Ascending aorta (tissue), 2 donors: Measurements from ENCODE around the gene TMEM35B. TPM values are rescaled to one million over a fixed set of nuclear protein-coding genes. Genes with fewer than 3 reads are reported as not detected.
"Not testable (repeated sequence)": the region's sequence is repeated elsewhere in the genome, so short reads cannot be mapped to it uniquely, and the experiment has no call there.

Experiments
- DNase-seq, 2 donors: peaks; one replicate each; pipeline ENCODE4 v3.0.0-alpha.2; 2019; ENCODE audit warnings: low spot score in 2 of 2
- H3K27ac ChIP-seq, 2 donors: fragments of 200-600 bp; sonication (generic); one replicate each; pipeline ENCODE4 v1.5.1; 2016 to 2017; ENCODE audit warnings: mild to moderate bottlenecking in 1 of 2
- H3K27me3 ChIP-seq: fragments of 200-600 bp; sonication (generic); one replicate; pipeline ENCODE4 v1.5.1; 2017
- H3K36me3 ChIP-seq, 2 donors: fragments of 200-600 bp; sonication (generic); one replicate each; pipeline ENCODE4 v1.5.1; 2016
- H3K4me1 ChIP-seq, 2 donors: fragments of 200-600 bp; sonication (generic); one replicate each; pipeline ENCODE4 v1.5.1; 2016 to 2017; ENCODE audit warnings: mild to moderate bottlenecking in 1 of 2
- H3K4me3 ChIP-seq, 2 donors: fragments of 200-600 bp; sonication (generic); one replicate each; pipeline ENCODE4 v1.5.1; 2016 to 2017; ENCODE audit warnings: mild to moderate bottlenecking in 1 of 2
- H3K9me3 ChIP-seq, 2 donors: fragments of 200-600 bp; sonication (generic); one replicate each; pipeline ENCODE4 v1.5.1; 2016
- intact Hi-C: fragments of 100-400 bp; cut with DNase I; formaldehyde crosslinking; loops from one replicate; pipeline ENCODE4 v1.15.1; 2023
- total RNA-seq: library from RNA; depleted of rRNA; stranded (reverse); fragments of >200 nt; gene quantifications from one replicate; pipeline ENCODE4 v1.1.0, GENCODE V29; 2016
- TF ChIP-seq, protein P1 (sequence below), 3 experiments: fragments of 200-600 bp in 2 of 3; fragments of 450-650 bp in 1 of 3; sonication (generic) in 2 of 3; IDR thresholded peaks; one replicate each; pipeline ENCODE4 v1.5.1; 2016 to 2019; ENCODE audit warnings: antibody characterized with exemption in 3 of 3, mild to moderate bottlenecking in 1 of 3, moderate library complexity in 1 of 3

The TMEM35B gene
- total RNA-seq, 1 donor from 2014 or later = 16.1 TPM

DNA sequence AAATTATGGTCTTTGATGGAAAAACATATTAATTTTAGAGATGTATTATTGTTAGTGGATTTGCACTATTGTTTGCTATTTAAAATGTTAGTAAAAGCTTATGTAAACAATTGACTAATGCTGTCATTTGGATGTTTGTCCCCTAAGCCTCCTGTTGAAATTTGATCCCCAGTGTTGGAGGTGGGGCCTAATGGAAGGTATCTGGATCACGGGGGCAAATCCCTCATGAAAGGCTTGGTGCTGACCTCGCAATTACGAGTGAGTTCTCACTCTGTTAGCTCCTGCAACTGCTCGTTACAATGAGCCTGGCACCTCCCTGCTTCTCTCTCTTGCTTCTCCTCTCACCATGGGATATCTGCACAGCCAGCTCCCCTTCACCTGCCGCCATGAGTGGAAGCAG is 14.3 kb downstream of the TMEM35B start:
- intact Hi-C loops = no loop called here
- no peak for DNase-seq
- Histone ChIP-seq H3K36me3 (no peaks in the 10 kb centered on the region), H3K27ac (no peak overlapping the region), H3K4me1 (no peaks in the 10 kb centered on the region), H3K4me3 (no peak overlapping the region), H3K9me3 (no peaks in the 10 kb centered on the region), H3K27me3 (no peaks in the 10 kb centered on the region)
- TF ChIP-seq, protein P1, sequence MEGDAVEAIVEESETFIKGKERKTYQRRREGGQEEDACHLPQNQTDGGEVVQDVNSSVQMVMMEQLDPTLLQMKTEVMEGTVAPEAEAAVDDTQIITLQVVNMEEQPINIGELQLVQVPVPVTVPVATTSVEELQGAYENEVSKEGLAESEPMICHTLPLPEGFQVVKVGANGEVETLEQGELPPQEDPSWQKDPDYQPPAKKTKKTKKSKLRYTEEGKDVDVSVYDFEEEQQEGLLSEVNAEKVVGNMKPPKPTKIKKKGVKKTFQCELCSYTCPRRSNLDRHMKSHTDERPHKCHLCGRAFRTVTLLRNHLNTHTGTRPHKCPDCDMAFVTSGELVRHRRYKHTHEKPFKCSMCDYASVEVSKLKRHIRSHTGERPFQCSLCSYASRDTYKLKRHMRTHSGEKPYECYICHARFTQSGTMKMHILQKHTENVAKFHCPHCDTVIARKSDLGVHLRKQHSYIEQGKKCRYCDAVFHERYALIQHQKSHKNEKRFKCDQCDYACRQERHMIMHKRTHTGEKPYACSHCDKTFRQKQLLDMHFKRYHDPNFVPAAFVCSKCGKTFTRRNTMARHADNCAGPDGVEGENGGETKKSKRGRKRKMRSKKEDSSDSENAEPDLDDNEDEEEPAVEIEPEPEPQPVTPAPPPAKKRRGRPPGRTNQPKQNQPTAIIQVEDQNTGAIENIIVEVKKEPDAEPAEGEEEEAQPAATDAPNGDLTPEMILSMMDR (IDR thresholded peaks at IDR 0.05) = no peak

DNA sequence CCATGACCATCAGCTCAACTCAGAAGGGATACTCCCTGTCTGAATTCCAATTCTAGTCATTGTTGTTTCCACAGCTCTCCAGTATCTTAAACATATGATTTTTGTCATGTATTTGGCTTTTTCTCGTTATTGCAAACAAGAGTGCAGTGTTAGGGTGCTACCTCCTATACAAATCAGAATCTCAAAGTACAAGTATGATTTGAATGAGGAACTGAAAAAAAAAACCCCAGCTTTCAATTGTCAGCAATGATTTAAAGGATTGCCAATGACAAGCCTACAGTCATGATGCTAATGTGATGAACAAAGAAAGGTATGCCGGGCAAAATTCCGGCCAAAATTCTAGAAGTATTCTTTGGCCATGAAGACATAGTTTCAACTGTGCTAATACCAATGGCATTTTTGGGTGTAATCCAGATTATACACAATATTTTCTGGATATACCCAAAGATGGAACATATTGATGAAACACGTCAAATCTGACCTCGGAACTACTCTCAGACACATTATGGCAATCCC is 14.9 kb downstream of the TMEM35B start:
- no peaks in the 10 kb centered on the region for H3K36me3 ChIP-seq
- H3K4me3 ChIP-seq = no peak overlapping the region
- H3K4me1 ChIP-seq = no peaks in the 10 kb centered on the region
- H3K27me3 ChIP-seq = no peaks in the 10 kb centered on the region
- no peak for DNase-seq
- no peak overlapping the region for H3K27ac ChIP-seq
- no peaks in the 10 kb centered on the region for H3K9me3 ChIP-seq
- intact Hi-C loops = no loop called here
- TF ChIP-seq, protein P1 (IDR thresholded peaks at IDR 0.05) = no peak

DNA sequence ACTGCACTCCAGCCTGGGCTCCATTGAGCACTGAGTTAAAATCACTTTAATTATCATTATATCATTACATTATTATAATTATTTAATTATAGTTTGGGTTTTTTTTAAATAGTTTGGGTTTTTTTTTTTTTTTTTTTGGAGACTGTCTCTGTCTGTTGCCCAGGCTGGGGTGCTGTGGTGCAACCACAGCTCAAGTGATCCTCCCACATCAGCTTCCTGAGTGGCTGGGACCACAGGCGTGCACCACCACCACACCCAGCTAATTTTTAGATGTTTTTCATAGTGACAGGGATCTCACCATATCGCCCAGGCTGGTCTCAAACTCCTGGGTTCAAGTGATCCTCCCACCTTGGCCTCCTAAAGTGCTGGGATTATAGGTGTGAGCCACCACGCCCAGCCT is 16.9 kb downstream of the TMEM35B start:
- H3K9me3 ChIP-seq, H3K27me3 ChIP-seq, H3K27ac ChIP-seq, intact Hi-C loops, H3K4me1 ChIP-seq, H3K36me3 ChIP-seq, H3K4me3 ChIP-seq, DNase-seq: not testable (repeated sequence)

DNA sequence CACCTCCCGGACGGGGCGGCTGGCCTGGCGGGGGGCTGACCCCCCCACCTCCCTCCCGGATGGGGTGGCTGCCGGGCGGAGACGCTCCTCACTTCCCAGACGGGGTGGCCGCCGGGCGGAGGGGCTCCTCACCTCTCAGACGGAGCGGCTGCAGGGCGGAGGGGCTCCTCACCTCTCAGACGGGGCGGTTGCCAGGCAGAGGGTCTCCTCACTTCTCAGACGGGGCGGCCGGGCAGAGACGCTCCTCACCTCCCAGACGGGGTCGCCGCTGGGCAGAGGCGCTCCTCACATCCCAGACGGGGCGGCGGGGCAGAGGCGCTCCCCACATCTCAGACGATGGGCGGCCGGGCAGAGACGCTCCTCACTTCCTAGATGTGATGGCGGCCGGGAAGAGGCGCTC is 17.5 kb downstream of the TMEM35B start:
- intact Hi-C loops, H3K27me3 ChIP-seq, H3K9me3 ChIP-seq, H3K4me3 ChIP-seq, DNase-seq, H3K36me3 ChIP-seq, H3K4me1 ChIP-seq, H3K27ac ChIP-seq: not testable (repeated sequence)

DNA sequence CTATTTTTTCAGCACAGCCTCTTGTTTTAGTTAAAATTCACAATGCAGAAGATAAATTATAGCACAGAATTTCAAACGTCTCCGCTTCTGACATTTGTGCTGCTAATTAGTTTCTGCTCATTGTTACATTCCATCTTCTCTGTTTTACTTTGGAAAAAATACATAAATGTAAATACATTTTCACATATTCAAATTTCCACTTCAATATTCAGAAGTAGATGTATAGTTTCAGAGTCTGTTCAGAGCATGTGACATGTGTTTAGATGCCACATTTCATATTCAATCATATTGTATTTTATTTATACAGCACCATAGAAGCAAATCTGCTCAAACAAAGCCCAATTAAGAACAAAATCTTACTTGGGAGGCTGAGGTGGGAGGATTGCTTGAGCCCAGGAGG is 19.6 kb downstream of the TMEM35B start:
- no peaks in the 10 kb centered on the region for H3K27me3 ChIP-seq
- H3K4me3 ChIP-seq = no peak overlapping the region
- TF ChIP-seq, protein P1 (IDR thresholded peaks at IDR 0.05) = no peak
- no peaks in the 10 kb centered on the region for H3K36me3 ChIP-seq
- intact Hi-C loops = no loop called here
- no peaks in the 10 kb centered on the region for H3K9me3 ChIP-seq
- no peak for DNase-seq
- H3K27ac ChIP-seq = no peak overlapping the region
- no peaks in the 10 kb centered on the region for H3K4me1 ChIP-seq

DNA sequence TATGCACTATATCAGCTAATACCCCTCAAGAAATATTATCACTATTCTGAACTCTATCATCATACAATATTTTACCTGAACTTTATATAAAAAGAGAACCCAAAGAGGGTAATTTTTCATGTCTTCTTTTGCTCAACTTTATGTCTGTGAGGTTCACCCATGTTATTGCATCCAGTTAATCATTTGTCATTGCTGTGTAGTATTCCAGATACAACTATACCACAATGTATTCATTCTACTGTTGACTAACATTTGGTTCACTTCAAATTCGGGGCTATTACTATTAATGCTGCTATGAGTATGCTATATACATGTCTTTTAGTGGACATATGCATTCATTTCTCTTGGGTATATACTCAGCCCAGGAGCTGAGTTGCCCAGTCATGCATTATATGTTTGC is 34.7 kb downstream of the TMEM35B start:
- no peak overlapping the region for H3K27ac ChIP-seq
- no peak overlapping the region for H3K4me3 ChIP-seq
- H3K9me3 ChIP-seq = no peaks in the 10 kb centered on the region
- TF ChIP-seq, protein P1 (IDR thresholded peaks at IDR 0.05) = no peak
- H3K27me3 ChIP-seq = no peaks in the 10 kb centered on the region
- H3K4me1 ChIP-seq = no peaks in the 10 kb centered on the region
- no peaks in the 10 kb centered on the region for H3K36me3 ChIP-seq
- no peak for DNase-seq
- intact Hi-C loops = no loop called here

DNA sequence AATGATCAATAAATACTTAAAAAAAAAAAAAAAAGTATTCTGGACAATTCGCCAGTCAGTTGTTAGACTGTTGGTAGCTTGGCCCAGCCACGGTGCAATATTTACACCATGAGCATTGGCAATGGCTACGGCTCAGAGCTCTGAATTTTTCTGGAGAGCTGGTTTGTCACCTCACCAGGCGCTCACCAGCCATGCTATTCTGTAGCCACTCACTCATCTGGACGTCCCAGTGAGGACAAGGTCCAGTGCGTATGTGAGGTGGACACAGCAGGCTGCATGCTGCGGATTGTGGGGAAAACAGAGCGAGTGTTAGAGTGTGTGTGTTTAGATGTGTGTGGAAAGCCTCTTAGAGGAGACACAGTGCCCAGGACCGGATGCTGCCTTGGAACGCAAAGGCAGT is 36.4 kb downstream of the TMEM35B start:
- H3K9me3 ChIP-seq, H3K4me1 ChIP-seq, H3K36me3 ChIP-seq, DNase-seq, intact Hi-C loops, H3K4me3 ChIP-seq, H3K27ac ChIP-seq, H3K27me3 ChIP-seq: not testable (repeated sequence)

DNA sequence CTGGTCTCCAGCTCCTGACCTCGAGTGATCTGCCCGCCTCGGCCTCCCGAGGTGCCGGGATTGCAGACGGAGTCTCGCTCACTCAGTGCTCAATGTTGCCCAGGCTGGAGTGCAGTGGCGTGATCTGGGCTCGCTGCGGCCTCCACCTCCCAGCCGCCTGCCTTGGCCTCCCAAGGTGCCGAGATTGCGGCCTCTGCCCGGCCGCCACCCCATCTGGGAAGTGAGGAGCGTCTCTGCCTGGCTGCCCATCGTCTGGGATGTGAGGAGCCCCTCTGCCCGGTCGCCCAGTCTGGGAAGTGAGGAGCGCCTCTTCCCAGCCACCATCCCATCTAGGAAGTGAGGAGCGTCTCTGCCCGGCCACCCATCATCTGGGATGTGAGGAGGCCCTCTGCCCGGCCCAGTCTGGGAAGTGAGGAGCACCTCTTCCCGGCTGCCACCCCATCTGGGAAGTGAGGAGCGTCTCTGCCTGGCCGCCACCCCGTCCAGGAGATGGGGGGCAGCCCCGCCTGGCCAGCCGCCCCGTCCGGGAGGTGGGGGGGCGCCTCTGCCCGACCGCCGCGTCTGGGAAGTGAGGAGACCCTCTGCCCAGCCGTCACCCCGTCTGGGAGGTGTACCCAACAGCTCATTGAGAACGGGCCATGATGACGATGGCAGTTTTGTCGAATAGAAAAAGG is 37.4 kb downstream of the TMEM35B start:
- intact Hi-C loops, H3K36me3 ChIP-seq, H3K27ac ChIP-seq, H3K27me3 ChIP-seq, H3K9me3 ChIP-seq, H3K4me3 ChIP-seq, DNase-seq, H3K4me1 ChIP-seq: not testable (repeated sequence)
